ENCODE results near the gene GP1BA.

The GP1BA gene

DNA sequence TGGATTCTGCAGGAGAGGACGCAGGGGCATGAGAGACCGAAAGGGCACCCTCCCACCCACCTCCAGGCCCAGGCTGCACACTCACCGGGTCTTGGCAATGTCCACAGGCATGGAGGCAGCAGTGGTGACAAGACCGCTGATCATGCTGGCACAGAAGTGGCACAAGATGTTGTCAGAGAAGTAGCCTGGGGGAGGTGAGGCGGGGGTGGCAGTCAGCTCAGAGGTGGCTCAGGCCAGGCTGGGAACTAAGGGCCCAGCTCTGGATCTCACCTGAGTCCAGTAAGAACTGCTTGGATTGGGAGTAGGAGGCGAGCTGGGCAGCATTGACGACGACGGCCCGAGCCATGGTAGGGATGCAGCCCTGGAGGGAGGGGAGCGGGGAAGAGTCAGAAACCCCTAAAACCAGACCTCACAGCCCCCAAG is 6.0 kb downstream of the GP1BA start:
- peak overlapping the region; percentile 93; the same call in 1 of the 2 replicates for H3K27ac ChIP-seq (ENCODE audit: extremely low read depth, low read depth, low read length)
- H3K36me3 ChIP-seq (ENCODE audit: control insufficient read depth in 2 of 2, insufficient read depth in 1 of 2, low read length in 2 of 2) = peaks cover 24 to 55% of the 10 kb centered on the region in 2 experiments
- H3K9me3 ChIP-seq (ENCODE audit: control insufficient read depth, insufficient read depth, low read depth, low read length) = no peaks in the 10 kb centered on the region
- POLR2A ChIA-PET = interaction anchor here (0.6 to 3.4 kb wide), 3 partner anchors 13 to 36 kb away, joined by 3 to 109 read pairs (median 3); partner anchors contain the start of genes ENO3, PFN1 and SPAG7
- no peak overlapping the region for H3K4me3 ChIP-seq (ENCODE audit: low read depth, low read length)
- peaks cover 9% of the 10 kb centered on the region for H3K4me1 ChIP-seq (ENCODE audit: control insufficient read depth, insufficient read depth, low read length)
- CTCF ChIA-PET = interaction anchor here (0.6 to 3.0 kb wide), 2 partner anchors 24 to 29 kb away, joined by 3 to 20 read pairs; no protein-coding TSS in a partner anchor
- TF ChIP-seq SCRT1 (tag by site-specific recombination; IDR thresholded peaks at IDR 0.05; ENCODE audit: borderline replicate concordance) (no peak), ZSCAN23 (tag by site-specific recombination; IDR thresholded peaks at IDR 0.05) (no peak), ZNF366 (tag by site-specific recombination; conservative IDR thresholded peaks at IDR 0.05) (no peak), ZNF274 (IDR thresholded peaks at IDR 0.05; ENCODE audit: low read length) (no peak), ZNF274 (tag by site-specific recombination; IDR thresholded peaks at IDR 0.05; ENCODE audit: borderline replicate concordance) (no peak), ZBTB48 (tag by site-specific recombination; IDR thresholded peaks at IDR 0.05) (no peak), ZNF155 (tag by site-specific recombination; IDR thresholded peaks at IDR 0.05) (no peak), ZBTB17 (tag by site-specific recombination; IDR thresholded peaks at IDR 0.05) (no peak), ZNF501 (tag by site-specific recombination; IDR thresholded peaks at IDR 0.05) (no peak), SALL2 (tag by site-specific recombination; IDR thresholded peaks at IDR 0.05; ENCODE audit: borderline replicate concordance) (no peak), ZNF664 (tag by site-specific recombination; IDR thresholded peaks at IDR 0.05) (no peak), ZNF670 (tag by site-specific recombination; IDR thresholded peaks at IDR 0.05; ENCODE audit: low read depth) (no peak), OVOL3 (tag by site-specific recombination; IDR thresholded peaks at IDR 0.05) (no peak), ZBTB21 (tag by site-specific recombination; IDR thresholded peaks at IDR 0.05) (no peak), ZNF548 (tag by site-specific recombination; IDR thresholded peaks at IDR 0.05) (no peak), KLF10 (tag by site-specific recombination; IDR thresholded peaks at IDR 0.05) (no peak)
- TF ChIP-seq, protein P1, sequence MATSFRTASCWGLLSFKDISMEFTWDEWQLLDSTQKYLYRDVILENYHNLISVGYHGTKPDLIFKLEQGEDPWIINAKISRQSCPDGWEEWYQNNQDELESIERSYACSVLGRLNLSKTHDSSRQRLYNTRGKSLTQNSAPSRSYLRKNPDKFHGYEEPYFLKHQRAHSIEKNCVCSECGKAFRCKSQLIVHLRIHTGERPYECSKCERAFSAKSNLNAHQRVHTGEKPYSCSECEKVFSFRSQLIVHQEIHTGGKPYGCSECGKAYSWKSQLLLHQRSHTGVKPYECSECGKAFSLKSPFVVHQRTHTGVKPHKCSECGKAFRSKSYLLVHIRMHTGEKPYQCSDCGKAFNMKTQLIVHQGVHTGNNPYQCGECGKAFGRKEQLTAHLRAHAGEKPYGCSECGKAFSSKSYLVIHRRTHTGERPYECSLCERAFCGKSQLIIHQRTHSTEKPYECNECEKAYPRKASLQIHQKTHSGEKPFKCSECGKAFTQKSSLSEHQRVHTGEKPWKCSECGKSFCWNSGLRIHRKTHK (tag by site-specific recombination; IDR thresholded peaks at IDR 0.05) = no peak
- TF ChIP-seq, protein P2, sequence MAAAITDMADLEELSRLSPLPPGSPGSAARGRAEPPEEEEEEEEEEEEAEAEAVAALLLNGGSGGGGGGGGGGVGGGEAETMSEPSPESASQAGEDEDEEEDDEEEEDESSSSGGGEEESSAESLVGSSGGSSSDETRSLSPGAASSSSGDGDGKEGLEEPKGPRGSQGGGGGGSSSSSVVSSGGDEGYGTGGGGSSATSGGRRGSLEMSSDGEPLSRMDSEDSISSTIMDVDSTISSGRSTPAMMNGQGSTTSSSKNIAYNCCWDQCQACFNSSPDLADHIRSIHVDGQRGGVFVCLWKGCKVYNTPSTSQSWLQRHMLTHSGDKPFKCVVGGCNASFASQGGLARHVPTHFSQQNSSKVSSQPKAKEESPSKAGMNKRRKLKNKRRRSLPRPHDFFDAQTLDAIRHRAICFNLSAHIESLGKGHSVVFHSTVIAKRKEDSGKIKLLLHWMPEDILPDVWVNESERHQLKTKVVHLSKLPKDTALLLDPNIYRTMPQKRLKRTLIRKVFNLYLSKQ (tag by site-specific recombination; IDR thresholded peaks at IDR 0.05; ENCODE audit: borderline replicate concordance) = no peak
- TF ChIP-seq, protein P3, sequence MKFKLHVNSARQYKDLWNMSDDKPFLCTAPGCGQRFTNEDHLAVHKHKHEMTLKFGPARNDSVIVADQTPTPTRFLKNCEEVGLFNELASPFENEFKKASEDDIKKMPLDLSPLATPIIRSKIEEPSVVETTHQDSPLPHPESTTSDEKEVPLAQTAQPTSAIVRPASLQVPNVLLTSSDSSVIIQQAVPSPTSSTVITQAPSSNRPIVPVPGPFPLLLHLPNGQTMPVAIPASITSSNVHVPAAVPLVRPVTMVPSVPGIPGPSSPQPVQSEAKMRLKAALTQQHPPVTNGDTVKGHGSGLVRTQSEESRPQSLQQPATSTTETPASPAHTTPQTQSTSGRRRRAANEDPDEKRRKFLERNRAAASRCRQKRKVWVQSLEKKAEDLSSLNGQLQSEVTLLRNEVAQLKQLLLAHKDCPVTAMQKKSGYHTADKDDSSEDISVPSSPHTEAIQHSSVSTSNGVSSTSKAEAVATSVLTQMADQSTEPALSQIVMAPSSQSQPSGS (tag by site-specific recombination; IDR thresholded peaks at IDR 0.05; ENCODE audit: low read depth) = no peak
- TF ChIP-seq, protein P4, sequence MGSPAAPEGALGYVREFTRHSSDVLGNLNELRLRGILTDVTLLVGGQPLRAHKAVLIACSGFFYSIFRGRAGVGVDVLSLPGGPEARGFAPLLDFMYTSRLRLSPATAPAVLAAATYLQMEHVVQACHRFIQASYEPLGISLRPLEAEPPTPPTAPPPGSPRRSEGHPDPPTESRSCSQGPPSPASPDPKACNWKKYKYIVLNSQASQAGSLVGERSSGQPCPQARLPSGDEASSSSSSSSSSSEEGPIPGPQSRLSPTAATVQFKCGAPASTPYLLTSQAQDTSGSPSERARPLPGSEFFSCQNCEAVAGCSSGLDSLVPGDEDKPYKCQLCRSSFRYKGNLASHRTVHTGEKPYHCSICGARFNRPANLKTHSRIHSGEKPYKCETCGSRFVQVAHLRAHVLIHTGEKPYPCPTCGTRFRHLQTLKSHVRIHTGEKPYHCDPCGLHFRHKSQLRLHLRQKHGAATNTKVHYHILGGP (tag by site-specific recombination; IDR thresholded peaks at IDR 0.05) = no peak

Data from HEK293 (cell line).